LNCaP clone FGC (cell line): Measurements from ENCODE around the gene RECQL5.
A peak's percentile ranks its signal among the peaks of the same experiment; 100 is the strongest.

Source experiments
- DNase-seq: peaks from one replicate; pipeline ENCODE4 v3.0.0-alpha.2; 2011; ENCODE audit warnings: low read depth
- H3K4me3 ChIP-seq: 2 replicates; pipeline ENCODE4 v1.5.1; 2011; ENCODE audit warnings: mild to moderate bottlenecking, low read depth, low read length, control low read depth
- CTCF ChIP-seq: IDR thresholded peaks from 2 replicates; pipeline ENCODE4 v1.5.1; 2012; ENCODE audit warnings: mild to moderate bottlenecking; ENCODE audit not compliant: control insufficient read depth, insufficient read depth; ENCODE audit errors: extremely low read depth

RECQL5 gene

GRCh38 chr17:75666959-75667790 is at the start of gene RECQL5, which contains the start of gene SAP30BP:
RECQL5 (minus strand) TSS chr17:75667154; CDS start chr17:75666557, 597 bp downstream.
SAP30BP (plus strand) TSS chr17:75667338; CDS start chr17:75667373, 35 bp downstream.
- H3K4me3 ChIP-seq = peak within 1 kb of the TSS; percentile 99
- DNase-seq = peak; percentile 93
- TF ChIP-seq CTCF = no peak

GRCh38 chr17:75712446-75712845 is 45.5 kb upstream of the RECQL5 start:
- TF ChIP-seq CTCF = no peak
- no peak overlapping the region for H3K4me3 ChIP-seq
- DNase-seq = no peak

- no peak for DNase-seq
- H3K4me3 ChIP-seq = no peak overlapping the region
- no peak for TF ChIP-seq CTCF
These were observed 40.2 kb upstream of the RECQL5 start for GRCh38 chr17:75707079-75707571.

- H3K4me3 ChIP-seq = no peak overlapping the region
- TF ChIP-seq CTCF = no peak
- DNase-seq = no peak
These were observed 39.2 kb upstream of the RECQL5 start for GRCh38 chr17:75706042-75706728.

GRCh38 chr17:75704963-75705875 is 38.3 kb upstream of the RECQL5 start:
- no peak overlapping the region for H3K4me3 ChIP-seq
- DNase-seq = no peak
- TF ChIP-seq CTCF = no peak

GRCh38 chr17:75703591-75703990 is 36.6 kb upstream of the RECQL5 start:
- no peak for DNase-seq
- no peak for TF ChIP-seq CTCF
- no peak overlapping the region for H3K4me3 ChIP-seq
